ENCODE data around the gene FOXB1. TPM values are rescaled to one million over a fixed set of nuclear protein-coding genes. Genes with fewer than 3 reads are reported as not detected.

Gene FOXB1
- total RNA-seq, 1 donor: 0.10 TPM

DNA sequence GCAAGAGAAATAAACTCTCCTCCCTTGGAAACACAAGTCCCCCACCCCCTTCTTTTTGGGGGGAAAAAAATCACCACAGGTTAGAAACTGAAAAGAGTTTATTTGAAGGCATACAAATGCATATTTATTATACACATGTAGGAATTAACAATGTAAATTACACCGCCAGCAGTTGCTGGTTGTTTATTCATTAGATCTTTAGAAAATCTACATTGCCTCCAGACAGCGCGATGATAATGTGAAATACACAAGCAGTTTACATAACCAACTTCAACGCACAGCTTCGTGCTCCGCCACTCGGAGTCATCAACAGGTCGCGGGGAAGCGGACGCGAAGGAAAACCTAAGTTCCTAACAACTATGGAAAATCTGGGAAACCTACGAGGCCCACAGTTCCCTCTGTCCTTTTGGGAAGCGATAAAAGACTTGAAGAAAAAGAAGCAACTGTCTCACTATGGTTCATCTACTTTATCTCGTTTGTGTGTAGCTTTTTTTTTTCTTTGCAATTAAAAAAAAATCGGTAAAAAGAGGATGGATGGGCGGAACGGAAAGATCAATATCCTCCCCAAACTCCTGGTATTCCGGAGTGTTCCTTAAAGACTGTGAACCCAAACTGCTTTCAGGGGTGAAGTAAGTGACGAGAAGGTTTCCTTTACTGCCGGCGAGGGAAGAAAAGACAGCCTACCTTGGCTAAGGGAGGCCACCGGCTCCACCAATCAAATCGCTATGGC lies 8.4 kb upstream of the FOXB1 start:
- Histone ChIP-seq H3K4me1 (ENCODE audit: insufficient read depth, low read length) (peaks cover 15% of the 10 kb centered on the region), H3K4me3 (ENCODE audit: low read length) (no peak overlapping the region), H3K9me3 (ENCODE audit: low read depth, low read length) (no peaks in the 10 kb centered on the region), H3K27me3 (ENCODE audit: insufficient read depth, low read length) (peaks cover 95% of the 10 kb centered on the region)

DNA sequence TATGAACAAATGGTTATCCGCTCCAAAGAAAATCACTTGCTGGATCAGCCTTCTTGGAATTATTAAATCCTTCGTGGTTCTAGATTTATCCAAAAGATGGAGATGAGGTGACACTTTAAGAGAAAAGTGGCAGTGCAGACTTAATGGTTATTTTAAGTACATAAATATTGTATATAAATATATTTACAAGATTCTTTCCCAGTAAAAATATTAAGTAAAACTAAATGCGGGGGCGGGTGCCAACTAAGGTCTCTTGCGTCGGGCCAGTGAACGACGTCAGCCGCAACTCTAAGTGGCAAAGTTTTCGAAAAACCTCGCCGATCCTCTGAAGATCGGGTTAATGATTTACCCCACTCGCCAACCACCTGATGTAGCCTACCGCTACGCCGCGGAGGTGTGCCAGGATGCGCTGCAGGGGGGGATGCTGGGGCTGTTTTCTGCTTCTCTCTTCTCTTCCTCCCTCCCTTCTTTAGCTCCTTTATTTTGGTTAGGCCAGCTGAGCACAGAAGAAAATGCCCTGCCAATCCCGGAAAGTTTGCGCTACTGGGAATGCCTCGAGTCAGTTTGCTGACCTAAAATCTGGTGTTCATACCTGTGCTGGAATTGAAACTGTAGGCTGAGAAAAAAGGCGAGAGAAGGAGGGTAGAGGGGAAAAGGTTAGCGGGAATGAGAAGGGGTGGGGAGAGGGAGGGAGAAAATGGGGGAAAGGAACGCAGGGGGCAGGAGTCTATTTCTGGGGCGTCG lies 7.6 kb upstream of the FOXB1 start:
- Histone ChIP-seq H3K4me1 (ENCODE audit: insufficient read depth, low read length) (peaks cover 15% of the 10 kb centered on the region), H3K27me3 (ENCODE audit: insufficient read depth, low read length) (peaks cover 100% of the 10 kb centered on the region), H3K4me3 (ENCODE audit: low read length) (no peak overlapping the region), H3K9me3 (ENCODE audit: low read depth, low read length) (no peaks in the 10 kb centered on the region)

- peaks cover 15% of the 10 kb centered on the region for H3K4me1 ChIP-seq (ENCODE audit: insufficient read depth, low read length)
- no peak overlapping the region for H3K4me3 ChIP-seq (ENCODE audit: low read length)
- H3K9me3 ChIP-seq (ENCODE audit: low read depth, low read length): no peaks in the 10 kb centered on the region
- H3K27me3 ChIP-seq (ENCODE audit: insufficient read depth, low read length): peaks cover 100% of the 10 kb centered on the region
These were observed 6.9 kb upstream of the FOXB1 start for GRCh38 chr15:59997070-59997701.

DNA sequence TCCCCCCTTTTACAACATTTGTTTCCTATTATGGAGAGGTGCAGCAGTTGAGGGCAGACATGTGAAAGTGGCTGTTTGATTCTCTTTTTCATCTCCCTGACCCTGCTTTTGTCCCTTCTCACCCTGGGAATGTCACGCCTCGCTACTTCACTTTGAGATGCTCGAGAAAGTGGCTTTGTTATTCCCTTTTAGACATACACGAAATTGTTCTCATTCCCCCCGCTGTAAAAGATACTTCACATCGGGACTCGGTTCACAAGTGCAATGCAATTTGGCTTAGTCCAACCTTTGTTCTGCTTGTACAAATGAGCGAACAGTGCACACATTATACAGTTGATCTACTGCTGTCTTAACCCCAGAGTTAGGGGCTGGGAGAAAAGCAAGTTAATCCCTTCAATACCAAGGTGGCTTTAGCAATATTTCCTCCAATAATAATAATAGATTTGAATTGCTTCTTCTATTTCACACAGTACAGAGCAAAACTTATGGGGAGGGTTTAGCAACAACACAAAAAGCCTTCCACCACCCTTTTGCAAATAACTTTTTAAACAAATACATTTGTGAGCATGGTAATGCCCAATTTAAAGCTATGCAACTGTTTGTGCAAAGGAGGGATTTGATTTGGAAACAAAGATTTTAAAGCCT lies 5.7 kb upstream of the FOXB1 start:
- Histone ChIP-seq H3K4me1 (ENCODE audit: insufficient read depth, low read length) (peaks cover 15% of the 10 kb centered on the region), H3K9me3 (ENCODE audit: low read depth, low read length) (no peaks in the 10 kb centered on the region), H3K27me3 (ENCODE audit: insufficient read depth, low read length) (peaks cover 100% of the 10 kb centered on the region), H3K4me3 (ENCODE audit: low read length) (no peak overlapping the region)

DNA sequence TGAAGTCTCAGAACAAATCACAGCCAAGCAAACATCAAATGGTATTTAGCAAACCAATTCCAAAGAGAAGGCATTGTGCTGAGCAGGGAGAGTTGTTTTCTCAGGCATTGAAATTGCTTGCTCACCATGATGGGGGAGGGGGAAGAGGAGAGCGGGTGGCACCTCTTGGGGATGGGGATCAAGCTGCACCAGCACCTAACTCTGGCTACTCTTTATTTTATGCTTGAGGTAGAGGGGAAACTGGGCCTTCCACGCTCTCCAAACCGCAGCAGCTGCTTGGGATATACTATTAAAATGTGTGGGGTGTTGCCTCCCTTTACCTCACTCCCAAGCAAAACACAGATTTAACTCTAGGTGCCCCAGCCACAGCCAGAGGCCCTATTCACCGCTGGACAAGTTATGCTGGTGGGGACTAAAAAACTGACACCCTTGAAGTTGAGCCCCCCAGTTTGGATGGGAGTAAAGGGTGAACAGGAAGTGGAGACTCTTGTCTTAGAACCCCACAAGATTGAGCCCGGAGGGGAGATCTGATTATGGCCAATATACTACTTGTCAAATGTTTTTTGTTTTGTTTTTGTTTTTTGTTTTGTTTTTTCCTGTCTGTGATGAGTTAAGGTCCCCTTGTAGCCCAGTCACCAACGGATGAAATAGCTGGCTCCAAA lies 5.0 kb upstream of the FOXB1 start:
- Histone ChIP-seq H3K9me3 (ENCODE audit: low read depth, low read length) (no peaks in the 10 kb centered on the region), H3K27me3 (ENCODE audit: insufficient read depth, low read length) (peaks cover 100% of the 10 kb centered on the region), H3K4me1 (ENCODE audit: insufficient read depth, low read length) (peaks cover 19% of the 10 kb centered on the region), H3K4me3 (ENCODE audit: low read length) (no peak overlapping the region)

- Histone ChIP-seq H3K9me3 (ENCODE audit: low read depth, low read length) (no peaks in the 10 kb centered on the region), H3K4me1 (ENCODE audit: insufficient read depth, low read length) (peaks cover 24% of the 10 kb centered on the region), H3K4me3 (ENCODE audit: low read length) (no peak overlapping the region), H3K27me3 (ENCODE audit: insufficient read depth, low read length) (peaks cover 100% of the 10 kb centered on the region)
These were observed 4.4 kb upstream of the FOXB1 start for GRCh38 chr15:59999612-60000112.

- no peaks in the 10 kb centered on the region for H3K9me3 ChIP-seq (ENCODE audit: low read depth, low read length)
- H3K4me3 ChIP-seq (ENCODE audit: low read length): no peak overlapping the region
- peaks cover 100% of the 10 kb centered on the region for H3K27me3 ChIP-seq (ENCODE audit: insufficient read depth, low read length)
- peaks cover 28% of the 10 kb centered on the region for H3K4me1 ChIP-seq (ENCODE audit: insufficient read depth, low read length)
These were observed 3.8 kb upstream of the FOXB1 start for GRCh38 chr15:60000113-60000823.

GRCh38 chr15:60000824-60001609 lies 3.1 kb upstream of the FOXB1 start:
- Histone ChIP-seq H3K4me3 (ENCODE audit: low read length) (no peak overlapping the region), H3K9me3 (ENCODE audit: low read depth, low read length) (no peaks in the 10 kb centered on the region), H3K27me3 (ENCODE audit: insufficient read depth, low read length) (peaks cover 100% of the 10 kb centered on the region), H3K4me1 (ENCODE audit: insufficient read depth, low read length) (peaks cover 36% of the 10 kb centered on the region)

- H3K4me1 ChIP-seq (ENCODE audit: insufficient read depth, low read length): peaks cover 39% of the 10 kb centered on the region
- H3K27me3 ChIP-seq (ENCODE audit: insufficient read depth, low read length): peaks cover 100% of the 10 kb centered on the region
- no peak overlapping the region for H3K4me3 ChIP-seq (ENCODE audit: low read length)
- no peaks in the 10 kb centered on the region for H3K9me3 ChIP-seq (ENCODE audit: low read depth, low read length)
These were observed 2.2 kb upstream of the FOXB1 start for GRCh38 chr15:60001610-60002527.

DNA sequence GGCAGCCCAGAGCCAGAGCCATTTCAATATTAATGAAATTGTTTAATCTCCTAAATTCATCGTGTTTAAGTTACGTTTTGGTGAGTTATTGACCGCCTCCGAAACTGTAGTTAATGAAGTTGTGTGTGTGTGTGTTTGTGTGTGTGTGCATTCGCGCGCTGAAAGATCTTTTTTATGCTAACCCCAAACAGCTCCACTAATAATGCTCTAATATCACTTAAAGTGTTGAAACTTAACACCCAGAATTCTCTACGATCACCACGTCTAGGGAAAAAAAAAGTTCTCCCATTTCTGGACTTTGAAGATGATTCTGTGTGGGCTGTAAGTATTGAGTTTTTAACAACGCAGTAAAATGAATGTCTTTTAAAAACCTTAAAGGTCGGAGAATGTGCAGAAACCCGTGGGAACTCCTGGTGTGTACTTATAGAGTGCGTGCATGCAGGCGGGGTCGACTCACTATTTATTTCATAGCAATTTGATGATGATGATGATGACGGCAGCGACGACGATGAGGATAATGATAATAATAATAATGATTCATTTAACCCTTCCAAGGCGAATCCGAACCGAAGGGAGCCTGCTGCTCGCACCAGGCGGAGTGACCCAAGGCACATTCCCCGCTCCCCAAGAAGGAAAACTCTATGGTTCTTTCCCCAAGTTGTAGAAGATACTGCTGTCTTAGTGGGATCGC lies 1.4 kb upstream of the FOXB1 start:
- H3K9me3 ChIP-seq (ENCODE audit: low read depth, low read length): no peaks in the 10 kb centered on the region
- peaks cover 100% of the 10 kb centered on the region for H3K27me3 ChIP-seq (ENCODE audit: insufficient read depth, low read length)
- H3K4me1 ChIP-seq (ENCODE audit: insufficient read depth, low read length): peaks cover 33% of the 10 kb centered on the region

GRCh38 chr15:60003243-60004008 lies 685 bp upstream of the FOXB1 start:
- H3K4me1 ChIP-seq (ENCODE audit: insufficient read depth, low read length): peaks cover 33% of the 10 kb centered on the region
- no peak overlapping the region for H3K4me3 ChIP-seq (ENCODE audit: low read length)
- H3K9me3 ChIP-seq (ENCODE audit: low read depth, low read length): no peaks in the 10 kb centered on the region
- H3K27me3 ChIP-seq (ENCODE audit: insufficient read depth, low read length): peaks cover 100% of the 10 kb centered on the region

More for the DNA sequence above, 1.4 kb upstream of the FOXB1 start:
- H3K4me3 ChIP-seq (ENCODE audit: low read length): no peak overlapping the region

Data from mononuclear cell (primary cell).